SH-SY5Y (cell line): ENCODE data around the gene GPA33.

Source experiments
- GATA2 ChIP-seq: IDR thresholded peaks from 2 replicates; pipeline ENCODE4 v1.6.1; 2011; ENCODE audit warnings: mild to moderate bottlenecking, low read depth, low read length
- GATA3 ChIP-seq: IDR thresholded peaks from 2 replicates; pipeline ENCODE4 v1.6.1; 2011; ENCODE audit warnings: low read depth, mild to moderate bottlenecking, low read length, moderate library complexity

The GPA33 gene

DNA sequence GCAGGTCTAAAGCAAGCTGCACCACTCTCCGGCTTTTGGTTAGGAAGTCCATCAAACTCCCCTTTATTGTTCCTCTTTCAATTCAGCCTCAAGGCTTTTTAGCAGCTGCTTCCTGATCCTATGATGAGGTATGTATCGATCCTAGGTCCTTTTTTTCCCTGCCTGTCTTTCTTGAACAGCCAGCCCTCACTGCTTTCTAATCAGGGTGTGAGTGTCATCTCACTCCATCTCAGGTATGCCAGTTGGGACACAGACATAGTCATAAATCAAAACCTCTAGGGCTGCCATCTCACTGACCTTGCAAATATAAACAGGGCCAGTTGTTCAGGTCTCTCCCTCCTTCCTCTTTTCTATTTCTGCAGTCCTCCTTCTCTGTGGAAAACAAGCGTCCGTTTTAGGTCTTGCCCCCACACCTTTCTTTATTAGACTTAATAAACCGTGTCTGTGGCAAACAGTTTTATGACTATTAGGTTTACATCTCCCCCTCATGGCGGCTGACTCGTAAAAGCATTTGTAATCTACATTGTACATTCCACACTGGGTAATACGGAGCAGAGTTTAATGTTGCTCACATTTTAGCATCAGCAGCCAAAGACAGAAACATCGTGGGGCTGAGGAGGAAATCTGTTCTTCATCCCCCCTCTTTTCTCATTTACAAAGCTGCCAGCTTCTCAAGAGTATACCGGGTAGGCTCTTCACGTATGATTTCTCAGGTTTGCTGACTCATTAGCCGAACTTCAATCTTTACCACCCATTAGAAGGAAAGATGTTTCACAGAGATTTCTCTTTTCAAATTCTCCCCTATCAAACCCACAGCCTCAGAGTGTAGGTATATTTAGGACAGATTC, 15.3 kb upstream of the GPA33 start:
- no peak for TF ChIP-seq GATA3
- TF ChIP-seq GATA2, result no peak

DNA sequence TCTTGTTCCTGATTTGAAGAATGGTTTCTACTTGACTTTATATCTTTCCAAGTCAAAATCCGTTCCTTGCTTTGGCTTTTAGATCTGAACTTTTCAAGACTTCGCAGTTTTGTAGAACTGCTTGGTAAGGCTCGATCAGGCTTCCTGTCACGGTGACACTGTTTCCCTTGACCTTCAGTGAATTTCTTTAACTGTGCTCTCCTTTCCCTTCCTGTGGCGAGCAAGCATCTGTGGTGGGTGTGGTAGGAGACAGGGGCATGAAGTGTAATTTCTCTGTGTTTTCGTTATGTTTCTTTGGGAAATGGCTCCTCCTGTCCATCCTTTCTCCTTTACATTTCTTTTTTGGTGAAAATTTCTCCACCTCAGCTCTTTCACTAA, 14.1 kb upstream of the GPA33 start:
- TF ChIP-seq GATA2 (no peak), GATA3 (no peak)

- no peak for TF ChIP-seq GATA2
Measured at GRCh38 chr1:167102906-167103573, 12.9 kb upstream of the GPA33 start.

GRCh38 chr1:167101754-167102153, 11.6 kb upstream of the GPA33 start:
- TF ChIP-seq GATA3 (no peak), GATA2 (no peak)

DNA sequence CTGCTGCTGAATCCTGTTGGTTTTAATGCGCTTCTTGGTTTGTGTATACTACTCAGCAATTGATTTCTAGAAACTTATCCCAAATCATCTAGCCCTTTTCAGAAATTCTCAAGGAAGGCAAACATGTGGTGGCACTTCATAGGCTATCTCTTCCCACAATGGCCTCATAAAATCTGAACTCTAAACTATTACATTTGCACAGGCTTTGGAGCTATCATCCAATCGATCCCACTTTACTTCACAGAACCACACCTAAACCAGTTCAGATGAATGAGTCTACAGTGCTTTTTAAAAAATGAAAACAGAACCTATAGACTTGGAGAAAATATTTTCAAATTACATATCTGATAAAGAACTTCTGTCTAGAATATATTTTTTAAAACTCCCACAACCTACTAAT, 10.6 kb upstream of the GPA33 start:
- TF ChIP-seq GATA2, result no peak

- TF ChIP-seq GATA2 (no peak), GATA3 (no peak)
Measured at GRCh38 chr1:167099851-167100250, 9.7 kb upstream of the GPA33 start.

DNA sequence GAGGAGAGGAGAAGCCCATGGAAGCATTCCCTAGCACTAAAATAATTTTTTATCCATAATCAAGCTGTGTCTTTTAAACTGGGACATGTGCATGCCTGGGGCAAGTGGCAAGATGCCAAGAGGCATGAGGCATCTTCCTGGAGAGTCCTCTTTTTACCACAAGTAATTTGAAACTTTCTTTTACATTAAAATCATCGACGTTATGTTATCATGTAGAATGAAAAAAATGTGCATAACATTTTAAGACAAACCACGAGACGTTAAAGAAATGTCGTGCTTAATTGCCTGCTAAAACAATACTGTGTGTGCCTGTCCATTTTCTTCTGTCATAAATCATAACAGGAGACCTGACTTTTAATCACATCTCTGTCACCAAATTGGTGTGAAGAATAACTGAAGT, 5.2 kb upstream of the GPA33 start:
- TF ChIP-seq GATA2, result no peak
- no peak for TF ChIP-seq GATA3

DNA sequence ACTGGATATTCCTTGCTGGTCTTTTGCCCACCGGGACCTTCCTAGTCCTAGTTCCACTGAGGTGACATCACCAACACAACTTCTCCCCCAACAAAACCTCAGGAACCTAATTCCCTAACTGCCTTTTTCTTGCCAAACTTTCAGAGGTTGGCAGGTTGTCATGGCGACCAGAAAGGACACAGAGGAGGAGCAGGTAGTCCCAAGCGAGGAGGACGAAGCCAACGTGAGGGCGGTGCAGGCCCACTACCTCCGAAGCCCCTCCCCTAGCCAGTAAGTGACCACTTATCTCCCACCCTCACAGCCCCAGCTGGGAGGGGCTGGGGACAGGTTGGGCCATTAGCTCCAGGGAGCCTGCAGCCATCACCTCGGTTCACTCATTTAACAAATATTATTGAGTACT, 4.5 kb upstream of the GPA33 start:
- no peak for TF ChIP-seq GATA2

DNA sequence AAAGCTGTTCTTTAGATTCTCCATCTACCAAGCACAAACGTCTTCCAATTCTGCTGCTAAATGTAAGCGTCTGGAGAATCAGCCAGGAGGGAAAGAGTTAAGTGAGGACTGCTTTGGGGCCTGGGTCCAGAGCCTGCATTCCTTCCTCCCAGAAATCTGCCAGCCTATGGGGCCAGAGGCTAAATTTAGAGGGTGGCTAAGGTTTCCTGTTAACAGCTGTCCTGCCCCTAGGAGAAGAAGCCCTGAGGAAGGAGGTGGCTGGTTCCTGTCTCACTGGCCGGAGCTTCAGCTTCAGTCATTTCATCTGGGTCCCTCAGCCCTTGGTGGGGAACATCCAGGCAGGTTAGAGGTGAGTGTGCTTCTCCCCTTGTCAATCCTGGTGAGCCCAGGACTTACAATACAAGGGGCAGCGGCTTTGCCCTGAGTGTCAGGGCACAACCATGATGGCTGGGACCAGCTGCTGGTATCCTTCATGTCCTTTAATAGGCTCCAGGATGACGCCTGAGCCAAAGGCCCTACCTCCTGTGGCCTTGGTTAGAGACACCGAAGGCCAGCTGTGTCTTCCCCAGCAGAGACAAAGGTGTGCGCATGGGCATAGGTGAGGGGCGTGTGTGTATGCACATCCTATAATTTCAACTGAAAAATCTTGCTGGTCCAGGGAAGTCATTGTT, 3.8 kb upstream of the GPA33 start, which contains the start of gene STYXL2:
Gene STYXL2 (plus strand): TSS at position 230 of the 671 bp plus-strand sequence. CDS start 775 bp downstream, outside the sequence.
- TF ChIP-seq GATA3, result no peak
- TF ChIP-seq GATA2, result no peak

DNA sequence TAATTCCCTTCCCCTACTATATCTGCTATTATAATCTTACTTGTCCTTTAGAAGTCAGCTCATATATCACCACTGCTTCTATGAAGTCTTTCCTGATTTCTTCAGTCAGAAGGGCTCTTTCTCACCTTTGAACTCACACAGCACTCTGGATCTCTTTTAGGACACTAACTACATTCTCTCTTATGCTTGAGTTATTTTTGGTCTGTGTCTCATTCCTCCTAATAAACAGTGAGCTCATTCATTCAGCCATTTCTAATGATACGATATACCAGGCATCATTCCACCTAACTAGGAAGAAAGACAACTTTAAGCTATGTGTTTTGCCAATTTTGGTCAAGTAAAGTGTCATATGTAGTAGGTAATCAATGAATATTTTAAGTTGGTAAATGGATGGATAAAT, 2.5 kb upstream of the GPA33 start:
- TF ChIP-seq GATA2, result no peak
- TF ChIP-seq GATA3, result no peak

GRCh38 chr1:167089939-167090313, 251 bp downstream of the GPA33 start:
- TF ChIP-seq GATA3, result no peak
- no peak for TF ChIP-seq GATA2

DNA sequence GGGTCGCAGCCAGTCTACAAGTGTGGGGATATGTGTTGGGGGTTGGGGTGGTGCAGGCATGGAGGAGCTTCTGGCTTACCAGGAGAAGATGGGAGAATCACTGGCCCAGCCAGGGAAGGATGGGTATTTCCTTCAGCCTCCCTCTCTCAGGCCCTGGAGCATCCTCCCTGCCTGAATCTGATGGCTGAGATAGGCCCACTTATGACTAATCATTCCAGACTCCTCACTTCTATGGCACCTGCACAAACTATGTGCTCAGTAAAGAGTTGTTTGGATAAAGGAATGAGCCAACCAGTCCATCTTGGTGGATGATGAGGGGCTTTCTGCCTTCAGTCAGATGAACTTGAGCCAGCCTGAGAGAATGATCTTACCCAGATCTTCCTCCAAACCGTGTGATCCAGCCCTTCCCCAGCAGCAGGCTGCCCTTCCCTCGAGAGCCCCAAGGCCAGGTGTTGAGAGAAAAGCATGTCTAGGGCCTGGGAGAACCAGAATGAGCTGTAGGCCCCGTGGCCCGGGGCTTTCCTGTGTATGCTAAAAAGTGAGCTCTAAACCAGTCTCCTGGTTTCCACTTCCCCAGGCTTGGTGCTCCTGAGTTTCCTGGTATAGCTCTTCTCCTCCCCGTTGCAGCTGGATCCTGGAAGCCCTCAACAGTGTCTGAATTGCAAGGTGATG, 1.3 kb downstream of the GPA33 start:
- TF ChIP-seq GATA3, result no peak
- TF ChIP-seq GATA2, result no peak

GRCh38 chr1:167086768-167087167, 3.4 kb downstream of the GPA33 start:
- TF ChIP-seq GATA2 (no peak), GATA3 (no peak)

DNA sequence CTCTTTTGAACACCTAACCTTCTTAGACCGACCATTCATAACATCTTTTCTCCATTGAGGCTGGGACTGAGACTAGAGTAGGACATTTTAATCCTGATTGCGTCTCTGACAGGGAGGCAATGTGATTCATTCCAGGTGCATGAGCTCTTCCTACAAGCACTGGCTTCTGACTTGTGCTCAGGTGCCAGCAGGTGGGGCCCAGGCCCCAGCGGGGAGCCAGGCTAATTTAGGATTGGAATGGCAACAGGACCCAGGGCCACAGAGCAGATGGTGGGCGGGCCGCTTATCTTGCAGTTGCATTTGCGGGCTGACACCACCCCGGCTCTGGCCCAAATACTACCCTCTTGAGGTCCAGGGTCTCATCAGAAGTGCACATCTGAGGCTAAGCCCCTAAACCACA, 4.1 kb downstream of the GPA33 start:
- TF ChIP-seq GATA3 (no peak), GATA2 (no peak)
